C4-2B (cell line): Measurements from ENCODE around the gene BLOC1S4.

Experiments used
- ZFX ChIP-seq: fragments of 450-650 bp; IDR thresholded peaks from 2 replicates; pipeline ENCODE4 v1.6.1; 2017
- TF ChIP-seq, protein P1 (sequence below): fragments of 450-650 bp; conservative IDR thresholded peaks from 2 replicates; pipeline ENCODE4 v1.5.1; 2017; ENCODE audit warnings: mild to moderate bottlenecking

DNA sequence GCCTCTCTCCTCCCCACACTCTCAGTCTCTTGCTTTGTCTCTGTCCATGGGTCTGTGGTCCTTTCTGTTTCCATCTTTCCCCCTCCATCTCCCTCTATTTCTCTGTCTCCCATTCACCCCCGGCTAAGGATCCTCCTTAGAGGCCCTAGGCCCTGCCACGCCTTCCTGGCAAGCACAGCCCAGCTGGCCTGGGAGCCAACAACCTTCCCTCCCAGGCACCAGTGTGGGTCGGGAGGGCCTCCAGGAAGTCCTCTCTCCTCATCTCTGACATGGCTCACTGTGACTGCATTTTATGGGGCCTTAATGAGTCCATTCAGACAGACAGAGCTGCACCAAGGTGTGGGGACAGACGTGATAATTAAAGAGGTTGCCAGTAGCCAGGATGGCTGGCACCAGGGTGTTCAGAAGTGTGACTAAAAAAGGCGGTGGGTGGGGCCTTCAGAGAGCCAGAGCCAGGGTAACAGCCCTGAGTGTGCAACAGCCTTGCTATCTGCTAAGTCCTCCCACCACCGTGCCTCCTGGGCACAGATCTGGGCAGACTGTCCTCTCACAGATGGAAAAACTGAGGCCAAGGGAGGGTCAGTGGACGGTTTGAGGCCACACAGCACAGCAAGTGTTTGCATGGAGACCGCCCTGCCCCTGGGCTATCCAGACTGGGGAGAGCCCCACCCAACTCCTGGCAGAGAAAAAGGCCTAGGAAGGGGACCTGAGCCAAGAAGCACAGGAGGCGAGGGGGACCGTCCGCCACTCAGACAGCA is 31.5 kb downstream of the BLOC1S4 start:
- TF ChIP-seq, protein P1, sequence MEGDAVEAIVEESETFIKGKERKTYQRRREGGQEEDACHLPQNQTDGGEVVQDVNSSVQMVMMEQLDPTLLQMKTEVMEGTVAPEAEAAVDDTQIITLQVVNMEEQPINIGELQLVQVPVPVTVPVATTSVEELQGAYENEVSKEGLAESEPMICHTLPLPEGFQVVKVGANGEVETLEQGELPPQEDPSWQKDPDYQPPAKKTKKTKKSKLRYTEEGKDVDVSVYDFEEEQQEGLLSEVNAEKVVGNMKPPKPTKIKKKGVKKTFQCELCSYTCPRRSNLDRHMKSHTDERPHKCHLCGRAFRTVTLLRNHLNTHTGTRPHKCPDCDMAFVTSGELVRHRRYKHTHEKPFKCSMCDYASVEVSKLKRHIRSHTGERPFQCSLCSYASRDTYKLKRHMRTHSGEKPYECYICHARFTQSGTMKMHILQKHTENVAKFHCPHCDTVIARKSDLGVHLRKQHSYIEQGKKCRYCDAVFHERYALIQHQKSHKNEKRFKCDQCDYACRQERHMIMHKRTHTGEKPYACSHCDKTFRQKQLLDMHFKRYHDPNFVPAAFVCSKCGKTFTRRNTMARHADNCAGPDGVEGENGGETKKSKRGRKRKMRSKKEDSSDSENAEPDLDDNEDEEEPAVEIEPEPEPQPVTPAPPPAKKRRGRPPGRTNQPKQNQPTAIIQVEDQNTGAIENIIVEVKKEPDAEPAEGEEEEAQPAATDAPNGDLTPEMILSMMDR = no peak
- TF ChIP-seq ZFX = peak; percentile 47; the same call in 1 of the 2 replicates
